Dermis microvascular lymphatic vessel endothelial cell (primary cell): ENCODE results near the gene MRPL36. TPM values are rescaled to one million over a fixed set of nuclear protein-coding genes. Genes with fewer than 3 reads are reported as not detected.

ENCODE experiments used
- DNase-seq, 2 donors: peaks; one replicate each; pipeline versions ENCODE4 v3.0.0 to v3.0.0-alpha.2; 2010; ENCODE audit warnings: low read depth in 2 of 2
- total RNA-seq: library from RNA; depleted of rRNA; stranded (reverse); fragments of >200 nt; gene quantifications from 2 replicates; pipeline ENCODE4 v1.2.1, GENCODE V29; 2014

Gene MRPL36
- total RNA-seq, 1 donor from 2014 or later: 42.2 TPM

GRCh38 chr5:1751026-1751863, 48.4 kb downstream of the MRPL36 start:
- no peak for DNase-seq

GRCh38 chr5:1750469-1750868, 49.2 kb downstream of the MRPL36 start:
- no peak for DNase-seq

- no peak for DNase-seq
Observed at GRCh38 chr5:1749346-1750124, 50.1 kb downstream of the MRPL36 start.

GRCh38 chr5:1748845-1749244, 50.8 kb downstream of the MRPL36 start:
- no peak for DNase-seq

Other genes starting within 250 kb of the MRPL36 start
- 28.9 and 36.8 TPM in 2 replicates for gene NDUFS6, start 1.6 kb upstream of the MRPL36 start, total RNA-seq
- not detected in 2 replicates for gene IRX4, start 83.1 kb upstream of the MRPL36 start, total RNA-seq